Effector memory CD4-positive, alpha-beta T cell (primary cell): ENCODE results near the gene BDKRB2.

ENCODE experiments used
- DNase-seq, 3 donors: peaks; one replicate each; pipeline ENCODE4 v3.0.0-alpha.2; 2020
- H3K27ac ChIP-seq: 2 replicates; pipeline ENCODE4 v1.7.0; 2013; ENCODE audit warnings: mild to moderate bottlenecking, low read length, moderate library complexity; ENCODE audit not compliant: insufficient read depth, poor library complexity, severe bottlenecking
- H3K27me3 ChIP-seq: replicated peaks from 2 replicates; pipeline ENCODE4 v1.7.0; 2013; ENCODE audit warnings: mild to moderate bottlenecking, low read length; ENCODE audit not compliant: insufficient read depth, control insufficient read depth, poor library complexity, severe bottlenecking
- H3K36me3 ChIP-seq: 2 replicates; pipeline ENCODE4 v1.7.0; 2013; ENCODE audit warnings: mild to moderate bottlenecking, low read length, moderate library complexity; ENCODE audit not compliant: control insufficient read depth, insufficient read depth
- H3K4me1 ChIP-seq: 2 replicates; pipeline ENCODE4 v1.7.0; 2013; ENCODE audit warnings: low read length, mild to moderate bottlenecking; ENCODE audit not compliant: control insufficient read depth, insufficient read depth, poor library complexity, severe bottlenecking
- H3K4me3 ChIP-seq: 2 replicates; pipeline ENCODE4 v1.7.0; 2013; ENCODE audit warnings: low read length, low read depth, mild to moderate bottlenecking; ENCODE audit not compliant: insufficient read depth, poor library complexity, severe bottlenecking
- H3K9me3 ChIP-seq: 2 replicates; pipeline ENCODE4 v1.7.0; 2013; ENCODE audit warnings: mild to moderate bottlenecking, low read length, moderate library complexity; ENCODE audit not compliant: control insufficient read depth

The BDKRB2 gene

DNA sequence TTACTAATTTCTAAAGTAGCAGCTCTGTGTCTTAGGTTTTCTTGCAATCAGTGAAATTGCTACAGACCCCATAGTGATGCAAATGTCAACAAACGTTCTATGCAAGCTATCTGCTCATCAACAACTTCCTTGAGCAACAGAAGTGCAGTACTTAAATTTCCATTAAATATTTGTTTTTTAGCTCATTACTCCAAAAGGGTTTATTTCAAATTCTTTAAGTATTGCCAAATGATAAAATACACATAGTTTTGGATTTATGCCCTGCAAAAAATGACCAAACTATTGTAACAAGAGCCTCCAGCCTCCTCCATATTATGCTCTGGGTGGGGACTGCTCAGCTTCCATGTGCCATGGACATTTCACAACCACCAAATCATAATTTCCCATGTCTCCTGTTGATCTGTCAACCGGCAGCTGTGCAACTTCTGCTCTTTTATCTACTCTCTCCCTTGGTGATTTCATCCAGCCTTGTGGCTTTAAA is 55.7 kb downstream of the BDKRB2 start:
- no peak overlapping the region for H3K27ac ChIP-seq
- H3K4me3 ChIP-seq, result no peak overlapping the region
- no peaks in the 10 kb centered on the region for H3K36me3 ChIP-seq
- no peaks in the 10 kb centered on the region for H3K27me3 ChIP-seq
- H3K9me3 ChIP-seq, result no peaks in the 10 kb centered on the region
- H3K4me1 ChIP-seq, result no peaks in the 10 kb centered on the region
- no peak for DNase-seq

- Histone ChIP-seq H3K9me3 (no peaks in the 10 kb centered on the region), H3K36me3 (no peaks in the 10 kb centered on the region), H3K27ac (no peak overlapping the region), H3K27me3 (no peaks in the 10 kb centered on the region), H3K4me3 (no peak overlapping the region), H3K4me1 (no peaks in the 10 kb centered on the region)
- no peak for DNase-seq
These were observed 56.4 kb downstream of the BDKRB2 start for GRCh38 chr14:96261053-96261452.

- no peaks in the 10 kb centered on the region for H3K36me3 ChIP-seq
- H3K9me3 ChIP-seq, result no peaks in the 10 kb centered on the region
- no peak overlapping the region for H3K4me3 ChIP-seq
- no peaks in the 10 kb centered on the region for H3K27me3 ChIP-seq
- no peaks in the 10 kb centered on the region for H3K4me1 ChIP-seq
- H3K27ac ChIP-seq, result no peak overlapping the region
- DNase-seq, result no peak
These were observed 57.4 kb downstream of the BDKRB2 start for GRCh38 chr14:96261772-96262655.

DNA sequence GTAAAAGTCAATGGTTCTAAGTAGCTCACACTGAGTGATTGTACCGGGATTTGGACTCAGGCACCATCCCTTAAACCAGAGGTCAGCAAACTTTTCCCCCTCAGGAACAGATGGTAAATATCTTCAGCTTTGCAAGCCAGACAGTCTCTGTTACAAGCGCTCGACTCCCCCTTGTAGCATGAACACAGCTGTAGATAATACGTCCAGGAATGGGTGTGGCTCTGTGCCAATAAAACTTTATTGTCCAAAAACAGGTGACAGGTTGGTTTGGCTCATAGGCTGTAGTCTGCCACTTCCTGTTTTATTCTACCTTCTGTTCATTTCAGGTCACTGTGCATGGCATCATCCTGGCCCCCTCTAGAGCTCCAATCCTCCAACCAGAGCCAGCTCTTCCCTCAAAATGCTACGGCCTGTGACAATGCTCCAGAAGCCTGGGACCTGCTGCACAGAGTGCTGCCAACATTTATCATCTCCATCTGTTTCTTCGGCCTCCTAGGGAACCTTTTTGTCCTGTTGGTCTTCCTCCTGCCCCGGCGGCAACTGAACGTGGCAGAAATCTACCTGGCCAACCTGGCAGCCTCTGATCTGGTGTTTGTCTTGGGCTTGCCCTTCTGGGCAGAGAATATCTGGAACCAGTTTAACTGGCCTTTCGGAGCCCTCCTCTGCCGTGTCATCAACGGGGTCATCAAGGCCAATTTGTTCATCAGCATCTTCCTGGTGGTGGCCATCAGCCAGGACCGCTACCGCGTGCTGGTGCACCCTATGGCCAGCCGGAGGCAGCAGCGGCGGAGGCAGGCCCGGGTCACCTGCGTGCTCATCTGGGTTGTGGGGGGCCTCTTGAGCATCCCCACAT is 58.9 kb downstream of the BDKRB2 start:
- Histone ChIP-seq H3K4me3 (no peak overlapping the region), H3K4me1 (no peaks in the 10 kb centered on the region), H3K9me3 (no peaks in the 10 kb centered on the region), H3K27me3 (no peaks in the 10 kb centered on the region), H3K27ac (no peak overlapping the region), H3K36me3 (no peaks in the 10 kb centered on the region)
- no peak for DNase-seq

- Histone ChIP-seq H3K9me3 (no peaks in the 10 kb centered on the region), H3K4me3 (no peak overlapping the region), H3K4me1 (no peaks in the 10 kb centered on the region), H3K27me3 (no peaks in the 10 kb centered on the region), H3K27ac (no peak overlapping the region), H3K36me3 (no peaks in the 10 kb centered on the region)
- no peak for DNase-seq
These were observed 59.5 kb downstream of the BDKRB2 start for GRCh38 chr14:96264200-96264553.

GRCh38 chr14:96264853-96265252 is 60.2 kb downstream of the BDKRB2 start:
- no peaks in the 10 kb centered on the region for H3K4me1 ChIP-seq
- H3K4me3 ChIP-seq, result no peak overlapping the region
- H3K27me3 ChIP-seq, result no peaks in the 10 kb centered on the region
- H3K27ac ChIP-seq, result no peak overlapping the region
- no peak for DNase-seq
- no peaks in the 10 kb centered on the region for H3K36me3 ChIP-seq
- no peaks in the 10 kb centered on the region for H3K9me3 ChIP-seq

DNA sequence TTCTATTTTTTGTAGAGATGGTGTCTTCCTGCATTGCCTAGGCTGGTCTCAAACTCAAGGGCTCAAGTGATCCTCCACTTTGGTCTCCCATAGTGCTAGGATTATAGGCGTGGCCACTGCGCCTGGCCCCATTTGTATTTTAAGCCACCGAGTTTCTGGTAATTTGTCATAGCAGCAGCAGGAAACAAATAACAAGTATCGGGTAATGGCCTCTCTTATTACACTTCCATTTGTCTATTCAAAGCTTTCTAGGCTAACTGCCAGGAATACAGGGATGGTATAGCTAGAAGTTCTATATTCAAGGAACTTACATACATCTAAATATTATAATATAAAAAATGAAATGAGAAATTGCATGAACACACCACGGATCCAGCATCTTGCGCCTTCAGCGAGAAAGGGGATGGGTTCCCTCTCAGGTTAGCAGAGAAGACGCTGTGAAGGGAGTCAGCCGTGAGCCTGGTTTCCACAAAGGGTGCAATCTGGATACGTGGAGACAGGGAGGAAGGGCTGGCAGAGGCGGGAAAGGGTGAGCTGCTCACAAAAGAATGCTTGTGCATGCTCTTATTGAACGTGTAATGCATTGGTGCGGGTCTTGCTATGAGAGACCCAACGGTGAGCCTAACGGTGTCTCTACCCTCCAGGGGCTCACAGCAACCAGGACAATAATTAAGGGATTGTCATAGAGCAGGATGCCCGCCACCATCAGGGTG is 60.9 kb downstream of the BDKRB2 start:
- no peak overlapping the region for H3K27ac ChIP-seq
- no peak overlapping the region for H3K4me3 ChIP-seq
- DNase-seq, result no peak
- no peaks in the 10 kb centered on the region for H3K27me3 ChIP-seq
- no peaks in the 10 kb centered on the region for H3K4me1 ChIP-seq
- no peaks in the 10 kb centered on the region for H3K9me3 ChIP-seq
- H3K36me3 ChIP-seq, result no peaks in the 10 kb centered on the region

DNA sequence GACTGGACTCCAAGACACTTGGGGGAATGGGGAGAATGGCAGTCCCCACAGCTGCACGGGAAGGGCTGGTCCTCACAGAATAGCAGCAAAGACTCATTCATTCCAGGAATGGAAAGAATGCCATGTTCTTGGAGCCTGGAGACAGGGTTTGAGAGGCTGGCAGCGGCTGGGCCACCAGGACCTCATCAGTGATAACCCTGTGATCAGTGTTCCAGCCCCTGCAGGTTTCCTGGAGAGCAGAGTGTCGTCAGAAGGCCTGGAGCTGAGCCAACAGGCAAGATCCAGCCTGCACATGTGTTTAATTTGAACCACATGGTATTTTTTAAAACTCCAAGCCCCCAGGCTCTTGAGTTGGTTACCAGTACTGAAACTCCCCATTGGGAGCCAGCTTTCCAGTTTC is 62.7 kb downstream of the BDKRB2 start:
- Histone ChIP-seq H3K4me3 (no peak overlapping the region), H3K9me3 (no peaks in the 10 kb centered on the region), H3K27ac (no peak overlapping the region), H3K4me1 (no peaks in the 10 kb centered on the region), H3K27me3 (no peaks in the 10 kb centered on the region), H3K36me3 (no peaks in the 10 kb centered on the region)
- no peak for DNase-seq

GRCh38 chr14:96267916-96268315 is 63.3 kb downstream of the BDKRB2 start:
- Histone ChIP-seq H3K4me1 (no peaks in the 10 kb centered on the region), H3K9me3 (no peaks in the 10 kb centered on the region), H3K27ac (no peak overlapping the region), H3K36me3 (no peaks in the 10 kb centered on the region), H3K4me3 (no peak overlapping the region), H3K27me3 (no peaks in the 10 kb centered on the region)
- DNase-seq, result no peak
